Fibroblast of lung (primary cell): ENCODE results near the gene TBCB. TPM values are rescaled to one million over a fixed set of nuclear protein-coding genes. Genes with fewer than 3 reads are reported as not detected.

ENCODE experiments used
- DNase-seq, 2 donors: peaks; one replicate each; pipeline versions ENCODE4 v3.0.0 to v3.0.0-alpha.2; 2010; ENCODE audit warnings: low read depth in 2 of 2
- H2AFZ ChIP-seq: 2 replicates; pipeline ENCODE4 v1.5.1; 2012; ENCODE audit warnings: low read length, control low read depth, inconsistent platforms
- H3K27ac ChIP-seq: 2 replicates; pipeline ENCODE4 v1.5.1; 2011; ENCODE audit warnings: low read length, control low read depth; ENCODE audit not compliant: insufficient read depth
- H3K27me3 ChIP-seq: 2 replicates; pipeline ENCODE4 v1.5.1; 2011; ENCODE audit warnings: mild to moderate bottlenecking, low read length; ENCODE audit not compliant: control insufficient read depth, insufficient read depth
- H3K36me3 ChIP-seq: 2 replicates; pipeline ENCODE4 v1.5.1; 2011; ENCODE audit warnings: low read length; ENCODE audit not compliant: control insufficient read depth, insufficient read depth
- H3K4me1 ChIP-seq: 2 replicates; pipeline ENCODE4 v1.5.1; 2011; ENCODE audit warnings: low read length; ENCODE audit not compliant: control insufficient read depth, insufficient read depth; ENCODE audit errors: extremely low read depth
- H3K4me2 ChIP-seq: 2 replicates; pipeline ENCODE4 v1.5.1; 2011; ENCODE audit warnings: low read length, control low read depth; ENCODE audit not compliant: insufficient read depth; ENCODE audit errors: extremely low read depth
- H3K4me3 ChIP-seq, 4 experiments: fragments of 200-600 bp in 1 of 4; sonication (generic) in 1 of 4; replicated peaks in 1 of 4; 2 replicates each; pipeline ENCODE4 v1.5.1; 2011 to 2016; ENCODE audit warnings: low read length in 4 of 4, low read depth in 3 of 4, mild to moderate bottlenecking in 3 of 4, control low read depth in 2 of 4, inconsistent platforms in 1 of 4, mixed read lengths in 1 of 4; ENCODE audit not compliant: insufficient read depth in 1 of 4; ENCODE audit errors: control extremely low read depth in 1 of 4
- H3K79me2 ChIP-seq: 2 replicates; pipeline ENCODE4 v1.5.1; 2012; ENCODE audit warnings: mild to moderate bottlenecking, low read length, inconsistent platforms; ENCODE audit not compliant: control insufficient read depth, insufficient read depth
- H3K9ac ChIP-seq: 2 replicates; pipeline ENCODE4 v1.5.1; 2011; ENCODE audit warnings: mild to moderate bottlenecking, low read length, control low read depth; ENCODE audit not compliant: insufficient read depth
- H3K9me3 ChIP-seq: 2 replicates; pipeline ENCODE4 v1.5.1; 2012; ENCODE audit warnings: low read depth, low read length; ENCODE audit not compliant: control insufficient read depth, insufficient read depth
- H4K20me1 ChIP-seq: 2 replicates; pipeline ENCODE4 v1.5.1; 2011; ENCODE audit warnings: low read length; ENCODE audit not compliant: control insufficient read depth, insufficient read depth; ENCODE audit errors: extremely low read depth
- EZH2 ChIP-seq: IDR thresholded peaks from 2 replicates; pipeline ENCODE4 v1.5.1; 2012; ENCODE audit warnings: low read length, control low read depth, mild to moderate bottlenecking; ENCODE audit errors: missing control alignments
- polyA plus RNA-seq, 2 donors: library from polyadenylated mRNA; depleted of rRNA in 1 of 2; stranded (reverse) in 1 of 2; unstranded in 1 of 2; fragments of >200 nt; gene quantifications; 2 replicates each; pipeline ENCODE4 v1.2.1, GENCODE V29; 2011 to 2012; ENCODE audit warnings: missing spikeins in 1 of 2
- total RNA-seq: library from RNA; depleted of rRNA; stranded (reverse); fragments of >200 nt; gene quantifications from 2 replicates; pipeline ENCODE4 v1.2.1, GENCODE V29; 2014
- TF ChIP-seq, protein P1 (sequence below), 2 donors: IDR thresholded peaks in 1 of 2; conservative IDR thresholded peaks in 1 of 2; 1 replicate in 1 of 2; 2 replicates in 1 of 2; pipeline ENCODE4 v1.5.1; 2011 to 2012; ENCODE audit warnings: low read length in 2 of 2, control low read depth in 1 of 2, inconsistent platforms in 1 of 2, low read depth in 1 of 2, mild to moderate bottlenecking in 1 of 2

The TBCB gene
- total and polyA plus RNA-seq, 2 donors (not counting 1 experiment from before 2014, with no cell fraction given), result 194 to 249 TPM

DNA sequence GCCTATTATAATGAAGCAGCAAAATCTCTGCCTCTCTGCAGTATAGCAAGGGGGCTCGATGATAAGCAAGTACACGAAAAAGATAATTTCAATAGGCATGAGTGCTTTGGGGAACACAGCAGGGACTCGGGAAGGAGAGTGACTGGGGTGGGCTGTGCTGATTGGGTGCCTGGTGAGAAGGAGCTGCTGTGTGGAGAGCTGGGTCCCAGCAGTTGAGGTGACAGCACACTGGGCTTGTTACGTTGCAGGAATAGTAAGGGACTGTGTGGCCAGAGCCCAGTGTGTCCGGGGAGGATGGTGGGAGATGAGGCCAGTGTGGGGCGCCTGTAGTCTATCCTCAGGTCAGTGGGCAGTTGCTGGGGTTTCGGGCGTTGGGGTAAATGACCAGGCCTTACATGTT is 43.2 kb upstream of the TBCB start:
- no peak for TF ChIP-seq EZH2
- TF ChIP-seq, protein P1, sequence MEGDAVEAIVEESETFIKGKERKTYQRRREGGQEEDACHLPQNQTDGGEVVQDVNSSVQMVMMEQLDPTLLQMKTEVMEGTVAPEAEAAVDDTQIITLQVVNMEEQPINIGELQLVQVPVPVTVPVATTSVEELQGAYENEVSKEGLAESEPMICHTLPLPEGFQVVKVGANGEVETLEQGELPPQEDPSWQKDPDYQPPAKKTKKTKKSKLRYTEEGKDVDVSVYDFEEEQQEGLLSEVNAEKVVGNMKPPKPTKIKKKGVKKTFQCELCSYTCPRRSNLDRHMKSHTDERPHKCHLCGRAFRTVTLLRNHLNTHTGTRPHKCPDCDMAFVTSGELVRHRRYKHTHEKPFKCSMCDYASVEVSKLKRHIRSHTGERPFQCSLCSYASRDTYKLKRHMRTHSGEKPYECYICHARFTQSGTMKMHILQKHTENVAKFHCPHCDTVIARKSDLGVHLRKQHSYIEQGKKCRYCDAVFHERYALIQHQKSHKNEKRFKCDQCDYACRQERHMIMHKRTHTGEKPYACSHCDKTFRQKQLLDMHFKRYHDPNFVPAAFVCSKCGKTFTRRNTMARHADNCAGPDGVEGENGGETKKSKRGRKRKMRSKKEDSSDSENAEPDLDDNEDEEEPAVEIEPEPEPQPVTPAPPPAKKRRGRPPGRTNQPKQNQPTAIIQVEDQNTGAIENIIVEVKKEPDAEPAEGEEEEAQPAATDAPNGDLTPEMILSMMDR (conservative IDR thresholded peaks at IDR 0.05 in 1 of 2, IDR thresholded peaks at IDR 0.05 in 1 of 2; ENCODE audit: low read depth in 1 of 2, low read length in 2 of 2), result no peak
- peaks cover 6% of the 10 kb centered on the region for H3K36me3 ChIP-seq
- no peak overlapping the region for H3K4me3 ChIP-seq
- no peak for DNase-seq
- no peak overlapping the region for H3K9ac ChIP-seq
- no peak overlapping the region for H3K27ac ChIP-seq
- H4K20me1 ChIP-seq, result no peaks in the 10 kb centered on the region
- H3K79me2 ChIP-seq, result no peaks in the 10 kb centered on the region
- no peak overlapping the region for H2AFZ ChIP-seq
- no peak overlapping the region for H3K4me2 ChIP-seq
- H3K4me1 ChIP-seq, result peaks cover 2% of the 10 kb centered on the region
- H3K27me3 ChIP-seq, result no peaks in the 10 kb centered on the region
- no peaks in the 10 kb centered on the region for H3K9me3 ChIP-seq

DNA sequence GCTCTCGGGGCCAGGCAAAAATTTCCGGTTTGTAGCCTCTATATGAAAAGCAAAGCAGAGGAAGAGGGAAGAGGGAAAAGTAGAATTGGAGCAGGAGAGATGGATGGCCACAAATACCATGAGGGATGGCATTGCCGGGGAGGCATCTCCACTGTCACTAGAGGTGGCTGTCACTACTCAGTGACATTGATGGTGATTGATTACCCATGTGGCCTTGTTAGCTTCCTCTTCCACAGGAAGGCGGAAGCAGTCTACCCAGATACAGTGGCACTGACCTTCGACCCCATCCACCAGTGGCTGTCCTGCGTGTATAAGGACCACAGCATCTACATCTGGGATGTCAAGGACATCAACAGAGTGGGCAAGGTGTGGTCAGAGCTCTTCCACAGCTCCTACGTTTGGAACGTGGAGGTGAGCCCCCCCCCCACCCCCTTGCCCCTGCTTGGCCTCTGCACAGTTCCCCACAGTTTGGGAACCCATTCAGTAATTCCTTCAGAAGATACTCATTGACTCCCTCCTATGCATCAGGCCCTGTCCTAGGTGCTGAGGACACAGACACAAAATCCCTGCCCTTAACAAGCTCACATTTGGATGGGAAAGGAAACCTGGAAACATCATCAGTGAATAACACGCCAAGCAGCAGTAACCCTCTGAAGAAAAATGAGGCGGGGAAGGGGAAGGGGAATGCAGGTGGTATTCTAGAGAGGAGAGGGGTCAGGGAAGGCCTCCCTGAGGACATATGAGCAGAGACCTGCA is 42.0 kb upstream of the TBCB start:
- Histone ChIP-seq H3K36me3 (peaks cover 2% of the 10 kb centered on the region), H3K4me2 (no peak overlapping the region), H3K27ac (no peak overlapping the region), H3K4me1 (peaks cover 2% of the 10 kb centered on the region), H3K79me2 (no peaks in the 10 kb centered on the region), H3K9me3 (no peaks in the 10 kb centered on the region), H3K9ac (no peak overlapping the region), H3K4me3 (no peak overlapping the region), H3K27me3 (no peaks in the 10 kb centered on the region), H4K20me1 (no peaks in the 10 kb centered on the region), H2AFZ (no peak overlapping the region)
- no peak for DNase-seq
- no peak for TF ChIP-seq EZH2
- TF ChIP-seq, protein P1 (conservative IDR thresholded peaks at IDR 0.05 in 1 of 2, IDR thresholded peaks at IDR 0.05 in 1 of 2; ENCODE audit: low read depth in 1 of 2, low read length in 2 of 2), result no peak

DNA sequence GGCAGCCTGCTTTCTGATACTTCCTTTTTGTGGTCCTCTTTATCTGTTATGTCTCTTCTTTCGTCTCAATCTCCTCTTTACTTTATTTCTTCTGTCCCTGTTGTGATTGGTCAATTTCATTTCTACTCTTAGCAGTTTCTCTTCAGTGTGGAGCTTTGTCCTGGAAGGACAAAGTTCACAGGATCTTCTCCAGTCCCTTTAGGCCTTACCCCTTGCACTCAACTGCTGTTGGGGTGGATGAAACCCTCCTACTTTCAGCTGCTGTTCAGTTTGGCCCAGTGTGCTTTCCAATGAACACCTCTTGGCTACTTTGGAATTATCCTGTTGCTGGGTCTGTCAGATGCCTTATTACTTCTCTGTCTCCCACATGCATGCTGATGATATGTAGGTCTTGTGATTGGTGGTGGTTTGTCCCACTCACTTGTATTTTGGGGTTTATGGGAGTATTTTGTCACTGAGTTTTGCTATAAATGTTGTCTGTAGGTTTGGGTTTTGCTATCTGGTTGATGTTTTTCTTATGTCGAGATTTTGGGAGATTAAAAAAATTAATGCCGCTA is 35.8 kb upstream of the TBCB start:
- Histone ChIP-seq H3K4me3 (no peak overlapping the region), H3K36me3 (peaks cover 14% of the 10 kb centered on the region), H3K27me3 (no peaks in the 10 kb centered on the region), H3K27ac (no peak overlapping the region), H4K20me1 (no peaks in the 10 kb centered on the region), H3K79me2 (no peaks in the 10 kb centered on the region), H3K4me2 (no peak overlapping the region), H3K9ac (no peak overlapping the region), H3K9me3 (no peaks in the 10 kb centered on the region), H3K4me1 (no peaks in the 10 kb centered on the region), H2AFZ (no peak overlapping the region)
- TF ChIP-seq EZH2, result no peak
- TF ChIP-seq, protein P1 (conservative IDR thresholded peaks at IDR 0.05 in 1 of 2, IDR thresholded peaks at IDR 0.05 in 1 of 2; ENCODE audit: low read depth in 1 of 2, low read length in 2 of 2), result no peak
- DNase-seq, result no peak
